GM12878 (cell line): ENCODE measurements around the gene PARM1. TPM values are rescaled to one million over a fixed set of nuclear protein-coding genes. Genes with fewer than 3 reads are reported as not detected.
A peak's percentile ranks its signal among the peaks of the same experiment; 100 is the strongest.

Experiments
- ATAC-seq: fragments of 200-7000 bp; cut with Tn5 transposase; 3 replicates; pipeline ENCODE4 v1.9.1; 2020; ENCODE audit warnings: mild to moderate bottlenecking, moderate library complexity
- BruUV-seq: library from RNA; stranded (reverse); fragments of 400-500 nt; replicated peaks from 2 replicates; lab custom pipeline; 2021; lab: Mats Ljungman, UMichigan
- CTCF ChIA-PET: fragments of 300-600 bp; sonication (Branson Sonifier 250); formaldehyde crosslinking; extraction: SDS; loops from one replicate; lab custom pipeline; 2021; ENCODE audit warnings: inconsistent platforms; lab: Yijun Ruan, JAX
- POLR2A ChIA-PET: fragments of 350-600 bp; formaldehyde crosslinking; extraction: SDS; loops from one replicate; lab custom pipeline; 2021; ENCODE audit warnings: inconsistent platforms; lab: Charles Lee
- RAD21 ChIA-PET: fragments of 300-600 bp; sonication (Branson Sonifier 250); formaldehyde crosslinking; loops from one replicate; lab custom pipeline; 2023; ENCODE audit warnings: antibody characterized with exemption; ENCODE audit not compliant: unreplicated experiment; lab: Charles Lee
- SMC1A ChIA-PET: fragments of 300-600 bp; sonication (Branson Sonifier 250); formaldehyde crosslinking; loops from one replicate; lab custom pipeline; 2023; ENCODE audit not compliant: unreplicated experiment, uncharacterized antibody; lab: Charles Lee
- DNase-seq: peaks from one replicate; pipeline ENCODE4 v3.0.0-alpha.2; 2011; ENCODE audit warnings: low read depth, low spot score
- FAIRE-seq: peaks from 3 replicates; lab custom pipeline; 2011; peaks lifted over from hg19 to GRCh38; lab: Jason Lieb, UNC
- H2AFZ ChIP-seq: 2 replicates; pipeline ENCODE4 v1.6.0; 2011; ENCODE audit warnings: low read depth, low read length, control low read depth; ENCODE audit not compliant: control insufficient read depth
- H3K27ac ChIP-seq: 2 replicates; pipeline ENCODE4 v1.5.1; 2011; ENCODE audit warnings: control low read depth; ENCODE audit not compliant: control insufficient read depth, insufficient read depth
- H3K27me3 ChIP-seq, 2 experiments: replicated peaks in 1 of 2; 2 replicates each; pipeline versions ENCODE4 v1.6.0 to v1.6.1; 2011; ENCODE audit warnings: low read length in 1 of 2; ENCODE audit not compliant: control insufficient read depth in 2 of 2, insufficient read depth in 2 of 2
- H3K36me3 ChIP-seq, 2 experiments: 2 replicates each; pipeline ENCODE4 v1.5.1; 2011; ENCODE audit warnings: low read length in 1 of 2; ENCODE audit not compliant: control insufficient read depth in 2 of 2, insufficient read depth in 2 of 2
- H3K4me1 ChIP-seq: 2 replicates; pipeline ENCODE4 v1.6.1; 2011; ENCODE audit warnings: mild to moderate bottlenecking, low read length, moderate library complexity, mixed read lengths; ENCODE audit not compliant: control insufficient read depth, insufficient read depth
- H3K4me2 ChIP-seq: 2 replicates; pipeline ENCODE4 v1.6.0; 2011; ENCODE audit warnings: control low read depth; ENCODE audit not compliant: control insufficient read depth, insufficient read depth
- H3K4me3 ChIP-seq: fragments of 200-600 bp; sonication (generic); 2 replicates; pipeline ENCODE4 v1.5.1; 2016
- H3K79me2 ChIP-seq: 2 replicates; pipeline ENCODE4 v1.6.0; 2011; ENCODE audit warnings: low read length; ENCODE audit not compliant: control insufficient read depth, insufficient read depth
- H3K9ac ChIP-seq: 2 replicates; pipeline ENCODE4 v1.8.0; 2011; ENCODE audit warnings: low read length, control low read depth, mixed read lengths; ENCODE audit not compliant: control insufficient read depth, insufficient read depth
- H3K9me3 ChIP-seq: replicated peaks from 3 replicates; pipeline ENCODE4 v1.5.1; 2011; ENCODE audit warnings: mild to moderate bottlenecking, low read length; ENCODE audit not compliant: control insufficient read depth, insufficient read depth
- H4K20me1 ChIP-seq: 2 replicates; pipeline ENCODE4 v1.6.0; 2011; ENCODE audit not compliant: control insufficient read depth, insufficient read depth
- CBFB ChIP-seq: IDR thresholded peaks from 2 replicates; pipeline ENCODE4 v1.6.1; 2016; ENCODE audit warnings: antibody characterized with exemption, low read depth
- CEBPB ChIP-seq, 2 experiments: fragments of 150-350 bp in 1 of 2; IDR thresholded peaks; 2 replicates each; pipeline ENCODE4 v1.6.1; 2012 to 2014; ENCODE audit warnings: low read depth in 2 of 2, low read length in 2 of 2, borderline replicate concordance in 1 of 2, inconsistent platforms in 1 of 2
- ESRRA ChIP-seq: IDR thresholded peaks from 2 replicates; pipeline ENCODE4 v1.6.1; 2012; ENCODE audit warnings: mild to moderate bottlenecking, low read length, improper control_type of control experiment
- MEF2A ChIP-seq: IDR thresholded peaks from 2 replicates; pipeline ENCODE4 v1.6.1; 2011; ENCODE audit warnings: low read depth, mild to moderate bottlenecking, low read length, moderate library complexity; ENCODE audit not compliant: insufficient read depth
- MTA2 ChIP-seq: fragments of 450-650 bp; IDR thresholded peaks from 2 replicates; pipeline ENCODE4 v1.6.1; 2016; ENCODE audit warnings: low read depth, mild to moderate bottlenecking, moderate library complexity
- NFIC ChIP-seq: IDR thresholded peaks from 2 replicates; pipeline ENCODE4 v1.6.1; 2012; ENCODE audit warnings: low read depth, mild to moderate bottlenecking, inconsistent platforms, low read length, moderate library complexity
- SMAD5 ChIP-seq: IDR thresholded peaks from 2 replicates; pipeline ENCODE4 v1.6.1; 2016; ENCODE audit warnings: antibody characterized with exemption, low read depth
- WGBS: methylation state at CpG from one replicate; pipeline ENCODE4 v1.1.6; 2016; ENCODE audit warnings: low lambda C conversion rate; ENCODE audit not compliant: insufficient replicate concordance, insufficient coverage; ENCODE audit errors: missing lambda C conversion rate; 5-methylcytosine and 5-hydroxymethylcytosine counted together
- in situ Hi-C: fragments of 300-500 bp; cut with MboI; formaldehyde crosslinking; loops from 9 replicates; pipeline ENCODE4 v1.14.3; 2018; ENCODE audit warnings: mixed read lengths
- intact Hi-C: fragments of 100-400 bp; cut with micrococcal nuclease; formaldehyde crosslinking; loops from one replicate; pipeline ENCODE4 v1.14.2; 2022; ENCODE audit not compliant: unreplicated experiment
- polyA plus RNA-seq, 11 experiments: library from polyadenylated mRNA; depleted of rRNA in 4 of 11; unstranded in 6 of 11; stranded (reverse) in 5 of 11; fragments of >200 nt; fragmentation: Nextera tagmentation in 4 of 11; fragmentation: Illumina TruSeq in 1 of 11; extraction: Ambion mirVana in 4 of 11; extraction: Trizol in 1 of 11; gene quantifications; 1 replicate in 1 of 11; 2 replicates in 10 of 11; pipeline versions ENCODE4 v1.2.1 to v1.2.3, GENCODE V29; 2011 to 2016; ENCODE audit warnings: inconsistent platforms in 2 of 11, missing spikeins in 2 of 11, low read depth in 1 of 11
- total RNA-seq, 4 experiments: library from RNA; depleted of rRNA in 3 of 4; stranded (reverse); fragments of >200 nt in 3 of 4; fragmentation: Illumina TruSeq in 1 of 4; extraction: Trizol in 1 of 4; gene quantifications; 2 replicates each; pipeline versions ENCODE4 v1.2.1 to v1.2.3, GENCODE V29; 2013 to 2021
- TF ChIP-seq, protein P1 (sequence below): fragments of 450-650 bp; IDR thresholded peaks from 2 replicates; pipeline ENCODE4 v1.6.1; 2017; ENCODE audit warnings: mild to moderate bottlenecking, moderate library complexity
- TF ChIP-seq, protein P2 (sequence below): IDR thresholded peaks from 2 replicates; pipeline ENCODE4 v1.6.1; 2012; ENCODE audit warnings: low read depth, low read length, improper control_type of control experiment
- TF ChIP-seq, protein P3 (sequence below): fragments of 450-650 bp; IDR thresholded peaks from 2 replicates; pipeline ENCODE4 v1.6.1; 2017; ENCODE audit warnings: borderline replicate concordance
- TF ChIP-seq, protein P4 (sequence below): IDR thresholded peaks from 2 replicates; pipeline ENCODE4 v1.6.1; 2011; ENCODE audit warnings: mild to moderate bottlenecking, low read depth, low read length, moderate library complexity; ENCODE audit not compliant: insufficient replicate concordance

PARM1 gene
- total and polyA plus RNA-seq, 10 of the 15 experiments (the other 5 are each of a cell fraction or from before 2014, with no cell fraction given) = 13.9 to 56.2 (median 41.3) TPM

DNA sequence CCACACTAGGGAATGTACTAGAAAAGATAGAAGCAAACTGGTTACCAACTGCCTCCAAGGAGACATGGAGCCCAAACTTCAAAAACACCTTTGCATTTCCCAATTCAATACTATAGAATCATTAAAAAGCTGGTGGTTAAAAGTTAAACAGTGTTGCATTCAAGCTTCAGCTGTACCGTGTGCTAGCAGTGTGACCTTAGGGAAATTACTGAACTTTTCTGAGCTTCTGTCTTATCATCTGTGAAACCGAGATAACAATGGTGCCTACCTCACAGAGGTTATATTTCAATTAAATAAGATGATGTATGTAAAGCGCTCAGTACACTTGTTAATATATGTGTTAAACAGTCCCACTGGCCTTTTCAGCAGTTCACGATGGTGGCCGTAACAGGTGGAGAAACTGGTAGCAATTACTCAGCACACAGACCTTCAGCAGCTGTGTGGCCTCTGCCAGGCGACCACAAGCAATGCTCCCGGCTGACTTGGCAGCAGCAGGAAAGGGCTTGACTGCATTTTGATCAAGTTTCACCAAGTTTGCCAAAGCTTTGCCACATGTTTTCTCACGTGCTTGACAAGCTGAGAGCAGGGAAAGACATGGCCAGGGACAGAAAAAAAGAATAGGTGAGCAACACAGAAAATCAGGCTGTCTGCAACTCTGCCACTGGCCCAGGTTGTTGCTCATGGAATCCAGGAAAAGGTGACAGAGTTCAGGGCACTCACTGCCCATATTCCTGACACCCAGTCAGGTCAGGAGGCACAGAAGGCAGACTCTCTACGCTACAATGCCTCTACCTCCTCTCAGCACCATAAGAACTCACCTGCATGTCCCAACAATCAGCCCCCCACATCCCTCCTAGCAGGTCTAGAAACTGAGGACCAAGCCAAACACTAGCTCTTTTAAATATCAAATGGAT lies 72.1 kb downstream of the PARM1 start:
- Histone ChIP-seq H3K36me3 (no peaks in the 10 kb centered on the region), H3K4me1 (peaks cover 10% of the 10 kb centered on the region; the same call in 1 of the 2 replicates), H4K20me1 (no peaks in the 10 kb centered on the region), H2AFZ (no peak overlapping the region; the same call in 1 of the 2 replicates), H3K79me2 (no peaks in the 10 kb centered on the region), H3K4me3 (no peak overlapping the region), H3K4me2 (no peak overlapping the region), H3K9me3 (peaks cover 6% of the 10 kb centered on the region; the same call in 2 of the 3 replicates), H3K27ac (no peak overlapping the region; the same call in 1 of the 2 replicates), H3K27me3 (no peaks in the 10 kb centered on the region), H3K9ac (no peak overlapping the region)
- FAIRE-seq = no peak
- 10% methylated on average over 9 of the region's 9 CpGs for WGBS
- ChIA-PET CTCF (interaction anchor here (0.7 to 1.4 kb wide), 7 partner anchors 13 to 113 kb away, joined by 3 to 5 read pairs (median 3); partner anchors contain the start of gene PARM1), SMC1A (interaction anchor here (0.9 to 2.0 kb wide), 14 partner anchors 10 to 131 kb away, joined by 3 to 11 read pairs (median 4); partner anchors contain the start of gene PARM1), POLR2A (interaction anchor here (1.0 kb wide), 2 partner anchors 26 to 34 kb away, joined by 3 read pairs; no protein-coding TSS in a partner anchor), RAD21 (interaction anchor here (1.1 to 2.8 kb wide), 6 partner anchors 11 to 71 kb away, joined by 3 to 15 read pairs (median 5); partner anchors contain the start of gene PARM1)
- intact Hi-C loops (loop anchor here (2.0 kb wide), 1 partner anchor 72 kb away; the partner anchor contains the start of gene PARM1), in situ Hi-C loops (no loop called here)
- peak; percentile 96 for ATAC-seq
- peak; percentile 71 for DNase-seq
- BruUV-seq = no TSS peak
- TF ChIP-seq, protein P1, sequence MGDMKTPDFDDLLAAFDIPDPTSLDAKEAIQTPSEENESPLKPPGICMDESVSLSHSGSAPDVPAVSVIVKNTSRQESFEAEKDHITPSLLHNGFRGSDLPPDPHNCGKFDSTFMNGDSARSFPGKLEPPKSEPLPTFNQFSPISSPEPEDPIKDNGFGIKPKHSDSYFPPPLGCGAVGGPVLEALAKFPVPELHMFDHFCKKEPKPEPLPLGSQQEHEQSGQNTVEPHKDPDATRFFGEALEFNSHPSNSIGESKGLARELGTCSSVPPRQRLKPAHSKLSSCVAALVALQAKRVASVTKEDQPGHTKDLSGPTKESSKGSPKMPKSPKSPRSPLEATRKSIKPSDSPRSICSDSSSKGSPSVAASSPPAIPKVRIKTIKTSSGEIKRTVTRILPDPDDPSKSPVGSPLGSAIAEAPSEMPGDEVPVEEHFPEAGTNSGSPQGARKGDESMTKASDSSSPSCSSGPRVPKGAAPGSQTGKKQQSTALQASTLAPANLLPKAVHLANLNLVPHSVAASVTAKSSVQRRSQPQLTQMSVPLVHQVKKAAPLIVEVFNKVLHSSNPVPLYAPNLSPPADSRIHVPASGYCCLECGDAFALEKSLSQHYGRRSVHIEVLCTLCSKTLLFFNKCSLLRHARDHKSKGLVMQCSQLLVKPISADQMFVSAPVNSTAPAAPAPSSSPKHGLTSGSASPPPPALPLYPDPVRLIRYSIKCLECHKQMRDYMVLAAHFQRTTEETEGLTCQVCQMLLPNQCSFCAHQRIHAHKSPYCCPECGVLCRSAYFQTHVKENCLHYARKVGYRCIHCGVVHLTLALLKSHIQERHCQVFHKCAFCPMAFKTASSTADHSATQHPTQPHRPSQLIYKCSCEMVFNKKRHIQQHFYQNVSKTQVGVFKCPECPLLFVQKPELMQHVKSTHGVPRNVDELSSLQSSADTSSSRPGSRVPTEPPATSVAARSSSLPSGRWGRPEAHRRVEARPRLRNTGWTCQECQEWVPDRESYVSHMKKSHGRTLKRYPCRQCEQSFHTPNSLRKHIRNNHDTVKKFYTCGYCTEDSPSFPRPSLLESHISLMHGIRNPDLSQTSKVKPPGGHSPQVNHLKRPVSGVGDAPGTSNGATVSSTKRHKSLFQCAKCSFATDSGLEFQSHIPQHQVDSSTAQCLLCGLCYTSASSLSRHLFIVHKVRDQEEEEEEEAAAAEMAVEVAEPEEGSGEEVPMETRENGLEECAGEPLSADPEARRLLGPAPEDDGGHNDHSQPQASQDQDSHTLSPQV = no peak
- no peak for TF ChIP-seq ESRRA
- no peak for TF ChIP-seq SMAD5
- TF ChIP-seq, protein P2, sequence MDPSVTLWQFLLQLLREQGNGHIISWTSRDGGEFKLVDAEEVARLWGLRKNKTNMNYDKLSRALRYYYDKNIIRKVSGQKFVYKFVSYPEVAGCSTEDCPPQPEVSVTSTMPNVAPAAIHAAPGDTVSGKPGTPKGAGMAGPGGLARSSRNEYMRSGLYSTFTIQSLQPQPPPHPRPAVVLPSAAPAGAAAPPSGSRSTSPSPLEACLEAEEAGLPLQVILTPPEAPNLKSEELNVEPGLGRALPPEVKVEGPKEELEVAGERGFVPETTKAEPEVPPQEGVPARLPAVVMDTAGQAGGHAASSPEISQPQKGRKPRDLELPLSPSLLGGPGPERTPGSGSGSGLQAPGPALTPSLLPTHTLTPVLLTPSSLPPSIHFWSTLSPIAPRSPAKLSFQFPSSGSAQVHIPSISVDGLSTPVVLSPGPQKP = no peak
- TF ChIP-seq, protein P3, sequence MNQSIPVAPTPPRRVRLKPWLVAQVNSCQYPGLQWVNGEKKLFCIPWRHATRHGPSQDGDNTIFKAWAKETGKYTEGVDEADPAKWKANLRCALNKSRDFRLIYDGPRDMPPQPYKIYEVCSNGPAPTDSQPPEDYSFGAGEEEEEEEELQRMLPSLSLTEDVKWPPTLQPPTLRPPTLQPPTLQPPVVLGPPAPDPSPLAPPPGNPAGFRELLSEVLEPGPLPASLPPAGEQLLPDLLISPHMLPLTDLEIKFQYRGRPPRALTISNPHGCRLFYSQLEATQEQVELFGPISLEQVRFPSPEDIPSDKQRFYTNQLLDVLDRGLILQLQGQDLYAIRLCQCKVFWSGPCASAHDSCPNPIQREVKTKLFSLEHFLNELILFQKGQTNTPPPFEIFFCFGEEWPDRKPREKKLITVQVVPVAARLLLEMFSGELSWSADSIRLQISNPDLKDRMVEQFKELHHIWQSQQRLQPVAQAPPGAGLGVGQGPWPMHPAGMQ = no peak
- TF ChIP-seq, protein P4, sequence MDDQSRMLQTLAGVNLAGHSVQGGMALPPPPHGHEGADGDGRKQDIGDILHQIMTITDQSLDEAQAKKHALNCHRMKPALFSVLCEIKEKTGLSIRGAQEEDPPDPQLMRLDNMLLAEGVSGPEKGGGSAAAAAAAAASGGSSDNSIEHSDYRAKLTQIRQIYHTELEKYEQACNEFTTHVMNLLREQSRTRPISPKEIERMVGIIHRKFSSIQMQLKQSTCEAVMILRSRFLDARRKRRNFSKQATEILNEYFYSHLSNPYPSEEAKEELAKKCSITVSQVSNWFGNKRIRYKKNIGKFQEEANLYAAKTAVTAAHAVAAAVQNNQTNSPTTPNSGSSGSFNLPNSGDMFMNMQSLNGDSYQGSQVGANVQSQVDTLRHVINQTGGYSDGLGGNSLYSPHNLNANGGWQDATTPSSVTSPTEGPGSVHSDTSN = no peak
- no peak for TF ChIP-seq CEBPB (IDR thresholded peaks at IDR 0.05; ENCODE audit: borderline replicate concordance in 1 of 2, low read depth in 2 of 2, low read length in 2 of 2)
- TF ChIP-seq MTA2 = peak; percentile 56; the same call in 1 of the 2 replicates
- no peak for TF ChIP-seq MEF2A
- peak; percentile 33; the same call in 1 of the 2 replicates for TF ChIP-seq NFIC
- peak; percentile 30; the same call in 1 of the 2 replicates for TF ChIP-seq CBFB
